ENCODE data around the gene MMP15. TPM values are rescaled to one million over a fixed set of nuclear protein-coding genes. Genes with fewer than 3 reads are reported as not detected.

Gene MMP15
- total RNA-seq, 1 donor = 9.4 TPM

- Histone ChIP-seq H3K27ac (ENCODE audit: low read depth, low read length) (no peak overlapping the region), H3K9me3 (ENCODE audit: low read depth, low read length) (no peaks in the 10 kb centered on the region), H3K27me3 (ENCODE audit: insufficient read depth, low read length) (no peaks in the 10 kb centered on the region), H3K36me3 (ENCODE audit: insufficient read depth, low read length) (no peaks in the 10 kb centered on the region), H3K4me2 (ENCODE audit: insufficient read depth, low read length) (no peak overlapping the region), H3K4me1 (ENCODE audit: insufficient read depth, low read length) (no peaks in the 10 kb centered on the region), H3K79me2 (ENCODE audit: insufficient read depth, low read length) (no peaks in the 10 kb centered on the region), H2AFZ (ENCODE audit: low read length) (no peak overlapping the region), H3K4me3 (ENCODE audit: insufficient read depth, low read length) (no peak overlapping the region), H4K20me1 (ENCODE audit: insufficient read depth, low read length) (no peaks in the 10 kb centered on the region)
- peak; percentile 73 for DNase-seq (ENCODE audit: insufficient read length, low spot score, missing footprints)
- no peak for TF ChIP-seq CTCF (IDR thresholded peaks at IDR 0.05; ENCODE audit: extremely low read depth, low read depth, low read length)
These were observed 24.0 kb downstream of the MMP15 start for GRCh38 chr16:58049232-58050185.

DNA sequence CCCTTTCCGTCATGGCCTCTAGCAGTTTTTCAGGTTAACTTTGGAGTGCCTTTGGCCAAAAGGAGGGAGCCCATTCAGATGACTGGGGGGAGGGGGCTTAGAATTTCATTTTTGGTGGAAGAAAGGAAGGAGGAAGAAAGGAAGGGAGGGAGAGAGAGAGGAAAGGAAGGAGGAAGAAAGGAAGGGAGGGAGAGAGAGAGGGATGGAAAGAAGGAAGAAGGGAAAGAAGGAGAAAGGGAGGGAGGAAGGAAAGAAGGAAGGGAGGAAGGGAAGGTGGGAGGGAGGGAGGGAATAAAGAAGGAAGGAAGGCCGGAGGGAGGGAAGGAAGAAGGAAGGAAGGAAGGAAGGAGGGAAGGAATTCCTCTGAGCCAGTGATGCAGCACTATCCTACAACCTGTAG is 25.7 kb downstream of the MMP15 start:
- no peaks in the 10 kb centered on the region for H3K4me1 ChIP-seq (ENCODE audit: insufficient read depth, low read length)
- H3K4me3 ChIP-seq (ENCODE audit: insufficient read depth, low read length) = no peak overlapping the region
- H3K27me3 ChIP-seq (ENCODE audit: insufficient read depth, low read length) = no peaks in the 10 kb centered on the region
- H3K9me3 ChIP-seq (ENCODE audit: low read depth, low read length) = no peaks in the 10 kb centered on the region
- H3K79me2 ChIP-seq (ENCODE audit: insufficient read depth, low read length) = no peaks in the 10 kb centered on the region
- H2AFZ ChIP-seq (ENCODE audit: low read length) = no peak overlapping the region
- no peaks in the 10 kb centered on the region for H3K36me3 ChIP-seq (ENCODE audit: insufficient read depth, low read length)
- no peak overlapping the region for H3K4me2 ChIP-seq (ENCODE audit: insufficient read depth, low read length)
- no peak for TF ChIP-seq CTCF (IDR thresholded peaks at IDR 0.05; ENCODE audit: extremely low read depth, low read depth, low read length)
- no peak for DNase-seq (ENCODE audit: insufficient read length, low spot score, missing footprints)
- no peak overlapping the region for H3K27ac ChIP-seq (ENCODE audit: low read depth, low read length)
- H4K20me1 ChIP-seq (ENCODE audit: insufficient read depth, low read length) = no peaks in the 10 kb centered on the region

- H3K4me3 ChIP-seq (ENCODE audit: insufficient read depth, low read length) = no peak overlapping the region
- no peaks in the 10 kb centered on the region for H3K4me1 ChIP-seq (ENCODE audit: insufficient read depth, low read length)
- H3K9me3 ChIP-seq (ENCODE audit: low read depth, low read length) = no peaks in the 10 kb centered on the region
- H3K27me3 ChIP-seq (ENCODE audit: insufficient read depth, low read length) = peaks cover 5% of the 10 kb centered on the region
- peak; percentile 68 for DNase-seq (ENCODE audit: insufficient read length, low spot score, missing footprints)
- H4K20me1 ChIP-seq (ENCODE audit: insufficient read depth, low read length) = no peaks in the 10 kb centered on the region
- H3K27ac ChIP-seq (ENCODE audit: low read depth, low read length) = no peak overlapping the region
- H3K4me2 ChIP-seq (ENCODE audit: insufficient read depth, low read length) = no peak overlapping the region
- H2AFZ ChIP-seq (ENCODE audit: low read length) = no peak overlapping the region
- no peaks in the 10 kb centered on the region for H3K36me3 ChIP-seq (ENCODE audit: insufficient read depth, low read length)
- no peak for TF ChIP-seq CTCF (IDR thresholded peaks at IDR 0.05; ENCODE audit: extremely low read depth, low read depth, low read length)
- no peaks in the 10 kb centered on the region for H3K79me2 ChIP-seq (ENCODE audit: insufficient read depth, low read length)
These were observed 26.5 kb downstream of the MMP15 start for GRCh38 chr16:58051821-58052603.

DNA sequence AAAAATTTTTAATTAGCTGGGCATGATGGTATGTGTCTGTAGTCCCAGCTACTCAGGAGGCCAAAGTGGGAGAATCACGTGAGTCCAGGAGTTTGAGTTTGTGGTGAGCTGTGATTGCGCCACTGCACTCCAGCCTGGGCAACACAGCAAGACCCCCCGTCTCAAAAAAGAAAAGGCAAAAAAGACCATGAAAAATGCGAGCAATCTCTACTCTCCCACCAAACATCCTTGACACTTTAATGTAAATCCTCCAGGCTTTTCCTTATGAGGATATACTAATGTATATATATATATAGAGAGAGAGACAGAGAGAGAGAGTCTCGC is 28.1 kb downstream of the MMP15 start:
- no peaks in the 10 kb centered on the region for H3K4me1 ChIP-seq (ENCODE audit: insufficient read depth, low read length)
- H3K4me2 ChIP-seq (ENCODE audit: insufficient read depth, low read length) = no peak overlapping the region
- no peak for TF ChIP-seq CTCF (IDR thresholded peaks at IDR 0.05; ENCODE audit: extremely low read depth, low read depth, low read length)
- no peaks in the 10 kb centered on the region for H4K20me1 ChIP-seq (ENCODE audit: insufficient read depth, low read length)
- peaks cover 16% of the 10 kb centered on the region for H3K27me3 ChIP-seq (ENCODE audit: insufficient read depth, low read length)
- no peaks in the 10 kb centered on the region for H3K36me3 ChIP-seq (ENCODE audit: insufficient read depth, low read length)
- H2AFZ ChIP-seq (ENCODE audit: low read length) = no peak overlapping the region
- no peaks in the 10 kb centered on the region for H3K79me2 ChIP-seq (ENCODE audit: insufficient read depth, low read length)
- H3K4me3 ChIP-seq (ENCODE audit: insufficient read depth, low read length) = no peak overlapping the region
- H3K27ac ChIP-seq (ENCODE audit: low read depth, low read length) = no peak overlapping the region
- no peaks in the 10 kb centered on the region for H3K9me3 ChIP-seq (ENCODE audit: low read depth, low read length)
- DNase-seq (ENCODE audit: insufficient read length, low spot score, missing footprints) = peak; percentile 17
